ENCODE results near the gene TMEM192.
"Not testable (repeated sequence)": the region's sequence is repeated elsewhere in the genome, so short reads cannot be mapped to it uniquely, and the experiment has no call there.

Gene TMEM192

DNA sequence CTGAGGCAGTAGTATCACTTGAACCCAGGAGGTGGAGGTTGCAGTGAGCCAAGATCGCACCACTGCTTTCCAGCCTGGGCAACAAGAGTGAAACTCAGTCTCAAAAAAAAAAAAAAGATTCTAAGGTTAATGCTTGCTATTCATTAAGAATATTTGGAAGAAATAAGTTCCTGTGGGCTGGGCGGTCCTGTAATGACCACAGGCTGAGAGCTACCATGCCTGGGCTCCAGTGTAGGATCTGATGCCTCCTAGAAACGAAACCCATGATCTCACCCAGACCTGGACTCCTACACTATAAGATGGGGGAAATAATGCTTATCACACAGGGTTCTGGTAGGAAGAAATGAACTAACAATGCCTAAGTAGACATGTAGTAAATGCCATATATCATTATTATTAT, 17.8 kb downstream of the TMEM192 start:
- DNase-seq (ENCODE audit: low read depth in 3 of 3, low spot score in 1 of 3): no peak

- DNase-seq (ENCODE audit: low read depth in 3 of 3, low spot score in 1 of 3): not testable (repeated sequence)
Observed at GRCh38 chr4:165092187-165092586, 20.5 kb downstream of the TMEM192 start.

DNA sequence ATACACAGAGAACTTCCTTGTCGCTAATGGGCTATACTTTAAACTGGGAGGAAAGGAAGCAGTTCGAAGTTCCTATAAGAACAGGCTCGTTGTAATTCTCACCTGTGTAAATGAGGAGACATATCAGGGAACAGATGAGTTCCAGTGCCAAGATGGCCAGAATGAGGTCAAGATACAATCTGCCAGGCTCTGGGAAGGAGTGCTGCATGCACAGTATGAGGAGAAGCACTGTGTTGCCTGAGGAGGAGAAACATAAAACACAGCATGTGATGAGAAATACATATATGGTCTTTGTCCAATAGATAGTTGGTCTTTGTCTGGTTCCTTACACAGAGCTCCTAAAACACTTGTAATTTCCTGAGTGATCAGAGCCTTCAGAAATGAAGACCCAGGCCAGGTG, 24.3 kb downstream of the TMEM192 start:
- no peak for DNase-seq (ENCODE audit: low read depth in 3 of 3, low spot score in 1 of 3)

GRCh38 chr4:165085946-165086345, 26.7 kb downstream of the TMEM192 start:
- no peak for DNase-seq (ENCODE audit: low read depth in 3 of 3, low spot score in 1 of 3)

DNA sequence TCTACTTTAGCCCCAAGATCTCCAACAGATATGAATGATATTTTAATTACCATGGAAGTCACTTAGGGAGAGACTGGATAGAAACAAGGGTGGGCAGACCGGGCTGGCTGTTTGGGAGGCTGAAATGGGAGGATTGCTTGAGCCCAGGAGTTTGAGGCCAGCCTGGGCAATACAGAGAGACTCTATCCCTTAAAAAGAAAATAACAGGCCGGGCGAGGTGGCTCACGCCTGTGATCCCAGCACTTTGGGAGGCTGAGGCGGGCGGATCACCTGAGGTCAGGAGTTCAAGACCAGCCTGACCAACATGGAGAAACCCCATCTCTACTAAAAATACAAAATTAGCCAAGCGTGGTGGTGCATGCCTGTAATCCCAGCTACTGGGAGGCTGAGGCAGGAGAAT, 27.9 kb downstream of the TMEM192 start:
- not testable (repeated sequence) for DNase-seq (ENCODE audit: low read depth in 3 of 3, low spot score in 1 of 3)

DNA sequence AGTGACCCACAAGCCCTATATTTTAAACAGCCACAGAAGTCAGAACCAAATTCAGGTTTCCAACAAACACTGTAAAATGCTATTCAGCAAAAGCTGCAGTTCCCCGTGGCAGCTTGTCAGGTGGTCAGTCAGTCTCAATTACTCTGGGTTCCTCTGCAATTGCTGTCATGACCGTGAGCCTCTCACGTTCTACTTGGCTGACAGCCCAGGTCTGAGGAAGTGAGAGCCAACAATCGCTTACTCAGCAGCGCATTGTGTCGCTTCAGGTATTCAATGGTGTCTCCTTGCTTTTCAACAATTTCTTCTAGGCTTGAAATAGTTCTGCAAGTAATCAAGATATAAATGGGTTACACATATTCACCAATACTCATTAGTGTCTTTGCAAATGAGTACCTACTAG, 33.2 kb downstream of the TMEM192 start:
- no peak for DNase-seq (ENCODE audit: low read depth in 3 of 3, low spot score in 1 of 3)

DNA sequence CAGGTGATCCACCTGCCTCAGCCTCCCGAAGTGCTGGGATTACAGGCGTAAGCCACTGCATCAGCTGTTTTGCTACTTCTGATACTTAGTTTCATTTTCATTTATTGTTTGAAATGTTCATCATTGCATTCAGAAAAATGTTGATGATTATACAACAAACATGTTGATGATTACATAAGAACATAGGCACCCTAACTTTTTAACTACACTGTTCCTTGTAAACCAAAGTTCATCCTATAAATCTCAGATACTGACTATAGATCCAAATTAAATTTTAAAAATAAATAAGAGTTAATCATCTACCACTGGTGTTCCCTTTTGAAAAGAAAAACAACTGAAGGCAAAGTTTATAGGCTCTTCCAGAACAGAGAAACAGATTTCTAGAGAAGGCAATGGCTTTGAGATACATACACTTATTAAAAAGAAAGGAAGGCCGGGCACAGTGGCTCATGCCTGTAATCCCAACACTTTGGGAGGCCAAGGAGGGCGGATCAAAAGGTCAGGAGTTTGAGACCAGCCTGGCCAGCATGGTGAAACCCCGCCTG, 35.6 kb downstream of the TMEM192 start:
- DNase-seq (ENCODE audit: low read depth in 3 of 3, low spot score in 1 of 3): no peak

DNA sequence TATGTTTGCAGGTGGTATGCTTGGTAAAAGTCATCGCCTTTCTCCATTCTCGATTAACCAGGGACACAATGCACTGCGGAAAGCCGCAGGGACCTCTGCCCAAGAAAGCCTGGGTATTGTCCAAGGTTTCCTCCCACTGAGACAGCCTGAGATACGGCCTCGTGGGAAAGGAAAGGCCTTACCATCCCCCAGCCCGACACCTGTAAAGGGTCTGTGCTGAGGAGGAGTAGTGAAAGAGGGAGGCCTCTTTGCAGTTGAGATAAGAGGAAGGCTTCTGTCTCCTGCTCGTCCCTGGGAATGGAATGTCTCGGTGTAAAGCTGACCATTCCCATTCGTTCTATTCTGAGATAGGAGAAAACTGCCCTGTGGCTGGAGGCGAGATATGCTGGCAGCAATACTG, 39.3 kb downstream of the TMEM192 start:
- DNase-seq (ENCODE audit: low read depth in 3 of 3, low spot score in 1 of 3): not testable (repeated sequence)

DNA sequence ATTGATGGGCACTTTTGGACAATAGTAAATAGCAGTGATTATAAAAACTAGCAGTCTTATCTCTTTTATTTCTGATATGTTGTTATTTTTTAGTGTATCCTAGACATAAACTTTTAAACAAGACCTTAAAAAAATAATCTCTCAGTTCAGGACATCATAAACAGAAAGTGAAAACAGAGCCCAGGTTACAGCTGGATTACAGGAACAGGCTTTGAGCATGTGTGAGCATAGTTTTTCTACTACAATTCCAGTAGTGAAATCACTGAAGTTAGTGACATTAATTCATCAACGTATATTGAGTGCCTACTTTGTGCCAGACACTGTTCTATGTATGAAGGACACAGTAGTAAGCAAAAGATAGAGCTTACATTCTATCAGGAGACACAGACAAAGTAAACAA, 42.1 kb downstream of the TMEM192 start:
- DNase-seq (ENCODE audit: low read depth in 3 of 3, low spot score in 1 of 3): no peak

GRCh38 chr4:165060938-165061337, 51.7 kb downstream of the TMEM192 start:
- DNase-seq (ENCODE audit: low read depth in 3 of 3, low spot score in 1 of 3): no peak

- DNase-seq (ENCODE audit: low read depth in 3 of 3, low spot score in 1 of 3): no peak
Observed at GRCh38 chr4:165059386-165059785, 53.3 kb downstream of the TMEM192 start.

DNA sequence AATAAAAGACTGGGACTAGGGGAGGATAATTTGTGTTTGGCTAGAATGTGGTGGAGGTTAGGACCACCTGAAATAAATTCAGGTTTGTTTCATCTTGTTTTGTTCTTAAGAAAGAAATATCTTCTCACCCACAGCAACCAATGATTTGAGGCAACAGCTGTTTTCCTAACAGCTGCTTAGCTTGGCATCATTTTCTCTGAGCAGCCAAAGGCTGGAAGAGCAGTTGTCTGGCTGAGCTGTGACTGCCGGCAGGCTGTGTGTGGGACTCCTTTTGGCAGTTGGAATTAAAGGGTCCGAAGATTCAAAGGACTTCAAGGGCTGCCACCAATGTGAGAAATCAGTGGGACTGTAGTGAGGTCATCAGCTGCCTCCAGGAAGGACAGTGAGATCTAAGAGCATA, 54.0 kb downstream of the TMEM192 start:
- no peak for DNase-seq (ENCODE audit: low read depth in 3 of 3, low spot score in 1 of 3)

DNA sequence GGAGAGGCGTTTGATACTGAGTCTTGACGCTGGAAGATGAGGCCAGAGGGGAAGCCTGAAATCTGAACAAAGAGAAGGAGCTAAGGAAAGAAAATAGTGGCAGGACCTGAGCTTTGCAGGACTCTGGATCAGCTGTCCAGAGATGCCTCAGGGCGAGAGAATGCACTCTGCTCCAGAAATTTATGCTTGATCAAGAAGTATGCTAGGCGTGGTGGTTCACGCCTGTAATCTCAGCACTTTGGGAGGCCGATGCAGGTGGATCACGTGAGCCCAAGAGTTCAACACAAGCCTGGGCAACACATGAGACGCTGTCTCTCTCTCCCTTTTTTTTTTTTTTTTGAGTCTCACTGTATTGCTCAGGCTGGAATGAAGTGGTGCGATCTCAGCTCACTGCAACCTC, 57.1 kb downstream of the TMEM192 start:
- DNase-seq (ENCODE audit: low read depth in 3 of 3, low spot score in 1 of 3): no peak

- DNase-seq (ENCODE audit: low read depth in 3 of 3, low spot score in 1 of 3): no peak
Observed at GRCh38 chr4:165053645-165054044, 59.0 kb downstream of the TMEM192 start, which contains the start of gene TRIM75. TSS of gene TRIM75 (plus strand) at chr4:165053866. CDS start at chr4:165059148, 5,282 bp downstream.

- no peak for DNase-seq (ENCODE audit: low read depth in 3 of 3, low spot score in 1 of 3)
Observed at GRCh38 chr4:165052627-165053026, 60.0 kb downstream of the TMEM192 start.

GRCh38 chr4:165048170-165048569, 64.5 kb downstream of the TMEM192 start:
- no peak for DNase-seq (ENCODE audit: low read depth in 3 of 3, low spot score in 1 of 3)

- no peak for DNase-seq (ENCODE audit: low read depth in 3 of 3, low spot score in 1 of 3)
Observed at GRCh38 chr4:165031436-165032211, 81.0 kb downstream of the TMEM192 start, which contains the start of gene TRIM60. TSS of gene TRIM60 (plus strand) at chr4:165031999. CDS start at chr4:165040073, 8,074 bp downstream.

DNA sequence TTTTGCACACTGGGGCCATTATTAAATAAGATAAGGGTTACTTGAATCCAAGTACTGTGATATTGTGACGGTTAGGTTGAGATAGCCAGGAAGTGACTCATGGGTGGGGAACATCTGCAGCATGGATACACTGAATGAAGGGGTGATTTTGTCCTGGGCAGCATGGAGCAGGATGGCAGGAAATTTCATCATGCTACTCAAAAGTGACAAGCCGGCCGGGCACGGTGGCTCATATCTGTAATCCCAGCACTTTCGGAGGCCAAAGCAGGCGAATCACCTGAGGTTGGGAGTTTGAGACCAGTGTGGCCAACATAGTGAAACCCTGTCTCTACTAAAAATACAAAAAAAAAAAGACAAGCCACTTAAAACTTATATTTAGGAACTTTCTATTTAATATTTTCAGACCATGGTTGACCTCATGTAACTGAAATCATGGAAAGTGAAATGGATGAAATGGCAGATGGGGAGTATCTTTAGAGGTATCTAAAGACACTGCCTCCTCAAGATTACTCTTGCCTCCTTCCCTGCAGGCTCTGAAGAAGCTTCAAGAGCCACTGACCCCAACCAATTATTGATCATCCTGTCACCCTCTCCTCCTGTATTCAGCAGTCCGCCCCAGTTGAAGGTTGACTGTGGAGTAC, 84.8 kb downstream of the TMEM192 start:
- no peak for DNase-seq (ENCODE audit: low read depth in 3 of 3, low spot score in 1 of 3)

DNA sequence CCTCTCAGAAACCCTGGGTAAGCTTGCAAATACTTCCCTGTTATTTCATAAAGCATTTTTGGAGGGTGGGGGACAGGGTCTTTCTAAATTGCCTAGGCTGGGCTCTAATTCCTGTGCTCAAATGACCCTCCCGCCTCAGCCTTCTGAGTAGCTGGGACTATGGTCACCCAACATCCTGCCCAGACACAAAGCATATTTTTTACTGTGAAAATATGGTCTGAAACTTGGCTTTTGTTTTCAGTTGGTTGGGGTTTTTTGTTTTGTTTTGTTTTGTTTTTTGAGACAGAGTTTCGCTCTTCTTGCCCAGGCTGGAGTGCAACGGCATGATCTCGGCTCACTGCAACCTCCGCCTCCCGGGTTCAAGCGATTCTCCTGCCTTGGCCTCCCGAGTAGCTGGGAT, 86.9 kb downstream of the TMEM192 start:
- not testable (repeated sequence) for DNase-seq (ENCODE audit: low read depth in 3 of 3, low spot score in 1 of 3)

Data from stimulated activated CD4-positive, alpha-beta T cell treated with anti-CD3 and anti-CD28 coated beads, TNF-alpha, amount 100 ng/mL, for 1 hour (primary cell).